Activated T-helper 9 cell treated with anti-CD3 and anti-CD28 coated beads, Interleukin-2, amount 50 U/mL, for 16 hours (primary cell): ENCODE measurements around the gene KNL1.
"Not testable (repeated sequence)": the region's sequence is repeated elsewhere in the genome, so short reads cannot be mapped to it uniquely, and the experiment has no call there.

ENCODE experiments used
- DNase-seq: peaks from one replicate; pipeline ENCODE4 v3.0.0-alpha.2; 2020; ENCODE audit warnings: low read depth

KNL1 gene, protein sequence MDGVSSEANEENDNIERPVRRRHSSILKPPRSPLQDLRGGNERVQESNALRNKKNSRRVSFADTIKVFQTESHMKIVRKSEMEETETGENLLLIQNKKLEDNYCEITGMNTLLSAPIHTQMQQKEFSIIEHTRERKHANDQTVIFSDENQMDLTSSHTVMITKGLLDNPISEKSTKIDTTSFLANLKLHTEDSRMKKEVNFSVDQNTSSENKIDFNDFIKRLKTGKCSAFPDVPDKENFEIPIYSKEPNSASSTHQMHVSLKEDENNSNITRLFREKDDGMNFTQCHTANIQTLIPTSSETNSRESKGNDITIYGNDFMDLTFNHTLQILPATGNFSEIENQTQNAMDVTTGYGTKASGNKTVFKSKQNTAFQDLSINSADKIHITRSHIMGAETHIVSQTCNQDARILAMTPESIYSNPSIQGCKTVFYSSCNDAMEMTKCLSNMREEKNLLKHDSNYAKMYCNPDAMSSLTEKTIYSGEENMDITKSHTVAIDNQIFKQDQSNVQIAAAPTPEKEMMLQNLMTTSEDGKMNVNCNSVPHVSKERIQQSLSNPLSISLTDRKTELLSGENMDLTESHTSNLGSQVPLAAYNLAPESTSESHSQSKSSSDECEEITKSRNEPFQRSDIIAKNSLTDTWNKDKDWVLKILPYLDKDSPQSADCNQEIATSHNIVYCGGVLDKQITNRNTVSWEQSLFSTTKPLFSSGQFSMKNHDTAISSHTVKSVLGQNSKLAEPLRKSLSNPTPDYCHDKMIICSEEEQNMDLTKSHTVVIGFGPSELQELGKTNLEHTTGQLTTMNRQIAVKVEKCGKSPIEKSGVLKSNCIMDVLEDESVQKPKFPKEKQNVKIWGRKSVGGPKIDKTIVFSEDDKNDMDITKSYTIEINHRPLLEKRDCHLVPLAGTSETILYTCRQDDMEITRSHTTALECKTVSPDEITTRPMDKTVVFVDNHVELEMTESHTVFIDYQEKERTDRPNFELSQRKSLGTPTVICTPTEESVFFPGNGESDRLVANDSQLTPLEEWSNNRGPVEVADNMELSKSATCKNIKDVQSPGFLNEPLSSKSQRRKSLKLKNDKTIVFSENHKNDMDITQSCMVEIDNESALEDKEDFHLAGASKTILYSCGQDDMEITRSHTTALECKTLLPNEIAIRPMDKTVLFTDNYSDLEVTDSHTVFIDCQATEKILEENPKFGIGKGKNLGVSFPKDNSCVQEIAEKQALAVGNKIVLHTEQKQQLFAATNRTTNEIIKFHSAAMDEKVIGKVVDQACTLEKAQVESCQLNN (N-terminal part only)

GRCh38 chr15:40593588-40594428 is at the start of gene KNL1:
Gene KNL1, plus strand, starts transcription at chr15:40594249. Its CDS starts 8,683 bp downstream, at chr15:40602932.
- peak; percentile 80 for DNase-seq

GRCh38 chr15:40545457-40545856 is 48.6 kb upstream of the KNL1 start:
- DNase-seq: no peak

- DNase-seq: no peak
Measured at GRCh38 chr15:40548610-40549009, 45.4 kb upstream of the KNL1 start.

DNA sequence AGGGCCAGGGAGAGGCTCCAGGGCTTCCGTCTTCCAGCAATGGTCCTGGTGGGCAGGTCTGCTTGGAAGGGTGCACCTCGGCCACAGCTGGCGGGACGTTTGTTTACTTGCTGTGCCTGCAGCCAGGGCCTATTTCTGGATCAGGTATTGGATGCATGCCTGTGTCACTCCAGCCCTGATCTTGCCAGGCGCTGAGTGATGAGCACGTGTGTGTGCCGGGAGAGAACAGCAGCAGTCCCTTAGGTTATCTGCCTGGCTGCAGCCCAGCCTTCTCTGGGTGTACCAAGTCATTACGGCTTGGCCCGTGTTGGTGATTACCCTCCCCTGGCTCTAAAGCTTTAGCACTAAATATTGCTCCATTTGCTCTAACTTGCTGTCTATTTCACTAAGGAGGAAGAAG is 44.2 kb upstream of the KNL1 start:
- no peak for DNase-seq

DNA sequence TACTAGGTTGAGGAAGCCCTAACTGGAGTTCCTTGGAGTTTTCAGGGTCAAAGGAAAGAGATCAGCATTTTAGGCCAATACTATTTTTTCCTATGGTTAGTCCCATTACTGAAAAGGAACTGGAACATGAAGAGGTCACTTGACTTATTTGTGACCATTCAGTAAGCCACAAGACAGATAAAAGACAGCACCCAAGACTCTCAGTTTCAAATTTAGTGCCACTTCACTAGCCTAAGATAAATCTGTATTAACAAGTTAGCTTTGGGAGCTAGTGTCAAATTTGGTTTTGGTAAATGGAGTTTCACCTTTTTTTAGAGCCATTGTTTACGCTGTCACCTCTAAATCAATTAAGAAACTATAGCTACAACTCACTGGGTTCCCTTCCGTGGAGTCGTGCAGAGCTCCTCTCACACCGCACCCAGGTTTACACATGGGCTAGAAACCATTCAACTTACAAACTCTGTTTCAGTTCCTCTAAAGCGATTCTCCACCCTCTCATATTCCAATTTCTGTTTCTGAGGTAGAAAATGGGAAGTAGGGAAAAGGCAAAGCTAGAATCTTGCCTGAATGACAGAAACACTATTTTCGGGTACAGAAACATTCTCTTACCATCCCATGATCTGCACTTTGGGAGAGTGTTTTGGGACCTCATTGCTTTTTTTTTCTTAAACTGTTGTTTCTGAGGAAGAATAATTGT is 43.6 kb upstream of the KNL1 start:
- DNase-seq: no peak

GRCh38 chr15:40554161-40554525 is 39.9 kb upstream of the KNL1 start:
- no peak for DNase-seq

DNA sequence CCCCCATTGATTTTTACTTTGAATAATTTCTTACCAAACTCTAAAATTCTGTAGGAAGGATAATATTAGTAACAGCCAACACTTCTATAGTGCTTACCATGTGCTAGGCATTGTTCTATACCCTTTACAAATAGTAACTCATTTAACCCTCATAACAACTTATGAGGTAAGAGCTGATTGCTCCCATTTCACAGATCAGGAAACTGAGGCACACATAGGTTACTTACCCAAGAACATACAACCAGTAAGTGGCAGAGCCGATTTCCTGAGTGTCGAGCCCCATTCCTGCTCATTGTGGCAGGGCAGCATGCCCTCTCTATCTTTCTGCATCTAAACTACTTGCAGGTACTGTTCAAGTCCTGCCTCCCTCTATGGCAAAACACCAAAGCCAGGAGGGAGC is 38.2 kb upstream of the KNL1 start:
- DNase-seq: no peak

- no peak for DNase-seq
Measured at GRCh38 chr15:40558952-40559742, 34.9 kb upstream of the KNL1 start.

- no peak for DNase-seq
Measured at GRCh38 chr15:40562691-40563090, 31.4 kb upstream of the KNL1 start.

- DNase-seq: no peak
Measured at GRCh38 chr15:40563426-40563825, 30.6 kb upstream of the KNL1 start.

DNA sequence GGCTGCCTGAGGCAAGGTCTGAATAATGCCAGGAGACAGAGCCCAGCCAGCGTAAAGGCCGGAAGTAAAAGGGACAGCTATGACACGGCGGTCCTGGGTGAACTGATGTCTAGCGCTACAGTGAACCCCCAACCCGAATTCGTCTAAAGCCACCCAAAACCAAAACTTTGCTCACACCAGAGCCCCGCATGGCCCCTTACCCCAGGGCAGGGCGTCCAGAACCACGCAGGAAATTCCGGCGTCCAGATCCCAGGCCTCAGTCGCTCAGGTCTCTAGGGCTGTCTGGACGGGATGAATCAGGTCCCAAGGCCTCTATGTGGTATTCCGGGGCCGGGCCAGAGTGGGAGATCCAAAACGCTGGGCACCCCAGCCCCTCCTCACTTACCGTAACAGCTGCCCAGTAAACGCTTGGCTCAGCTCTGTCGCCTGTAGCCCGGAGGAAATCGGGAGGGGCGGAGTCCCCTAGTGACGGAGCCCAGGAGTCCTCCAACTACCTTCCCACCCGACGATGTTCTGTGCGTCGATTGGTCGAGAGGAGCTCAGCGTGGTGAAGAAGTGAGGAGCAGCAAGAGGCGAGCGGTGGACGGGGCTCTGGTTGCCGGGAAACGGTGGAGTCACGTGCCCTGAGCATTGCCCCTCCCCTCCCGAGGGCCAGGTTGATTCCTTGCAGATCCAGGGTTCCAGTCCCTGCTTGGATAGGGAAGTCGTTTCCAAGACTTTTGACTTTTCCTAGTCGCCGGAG is 29.3 kb upstream of the KNL1 start, which contains the start of gene CCDC32:
TSS of gene CCDC32 (minus strand) at position 452 of the 742 bp plus-strand sequence. CDS start 2,027 bp downstream, outside the sequence.
- DNase-seq: peak; percentile 91

DNA sequence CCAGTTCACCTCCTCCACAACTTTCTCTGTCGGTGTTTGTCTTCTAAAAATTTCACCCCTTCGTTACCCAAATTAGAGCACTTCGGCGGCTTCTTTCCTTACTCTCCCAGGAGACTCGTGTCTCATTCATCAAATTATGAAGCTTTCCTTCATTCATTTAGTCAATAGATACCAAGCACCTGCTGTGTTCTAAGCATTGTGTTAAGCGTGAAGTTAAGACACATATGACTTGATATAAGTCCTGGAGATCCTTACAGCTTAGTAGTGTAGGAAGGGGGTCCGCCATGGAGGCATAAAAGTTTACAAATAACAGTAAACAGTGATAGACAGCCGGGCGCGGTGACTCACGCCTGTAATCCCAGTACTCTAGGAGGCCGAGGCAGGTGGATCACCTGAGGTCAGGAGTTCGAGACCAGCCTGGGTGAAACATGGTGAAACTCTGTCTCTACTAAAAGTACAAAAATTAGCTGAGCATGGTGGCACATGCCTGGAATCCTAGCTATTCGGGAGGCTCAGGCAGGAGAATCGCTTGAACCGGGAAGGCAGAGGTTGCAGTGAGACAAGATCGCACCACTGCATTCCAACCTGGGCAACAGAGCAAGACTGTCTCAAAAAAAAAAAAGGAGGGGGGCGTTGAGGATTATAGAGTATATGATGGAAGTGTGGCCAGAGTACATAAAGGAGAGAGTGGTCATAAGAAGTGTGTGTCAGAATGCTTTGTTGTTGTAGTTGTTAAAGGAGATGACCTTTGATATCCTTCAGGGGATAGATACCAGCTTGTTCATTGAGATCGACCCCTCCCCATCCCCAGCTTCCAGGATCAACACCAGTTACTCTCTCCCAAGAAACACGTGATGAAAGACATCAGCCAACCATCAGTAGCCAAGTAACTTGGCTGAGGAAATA is 28.5 kb upstream of the KNL1 start:
- no peak for DNase-seq

DNA sequence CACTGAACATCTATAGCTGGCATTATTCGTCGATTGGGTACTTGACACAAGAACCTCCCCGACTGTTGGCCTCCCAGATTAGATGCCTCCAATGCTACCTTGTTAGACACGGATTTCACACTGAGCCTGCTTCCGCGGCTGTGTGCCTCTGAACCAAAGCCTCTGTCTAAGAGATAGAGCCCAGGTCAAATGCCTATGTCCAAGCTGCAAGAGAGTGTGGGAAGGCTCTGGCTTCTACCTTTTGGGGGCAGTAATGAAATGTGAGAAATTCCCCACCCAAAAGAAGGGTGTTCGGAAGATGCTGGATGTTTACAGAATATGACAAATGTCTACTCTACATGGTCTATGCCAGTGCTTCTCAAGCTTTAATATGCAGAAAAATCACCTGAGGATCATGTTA is 26.9 kb upstream of the KNL1 start:
- DNase-seq: no peak

DNA sequence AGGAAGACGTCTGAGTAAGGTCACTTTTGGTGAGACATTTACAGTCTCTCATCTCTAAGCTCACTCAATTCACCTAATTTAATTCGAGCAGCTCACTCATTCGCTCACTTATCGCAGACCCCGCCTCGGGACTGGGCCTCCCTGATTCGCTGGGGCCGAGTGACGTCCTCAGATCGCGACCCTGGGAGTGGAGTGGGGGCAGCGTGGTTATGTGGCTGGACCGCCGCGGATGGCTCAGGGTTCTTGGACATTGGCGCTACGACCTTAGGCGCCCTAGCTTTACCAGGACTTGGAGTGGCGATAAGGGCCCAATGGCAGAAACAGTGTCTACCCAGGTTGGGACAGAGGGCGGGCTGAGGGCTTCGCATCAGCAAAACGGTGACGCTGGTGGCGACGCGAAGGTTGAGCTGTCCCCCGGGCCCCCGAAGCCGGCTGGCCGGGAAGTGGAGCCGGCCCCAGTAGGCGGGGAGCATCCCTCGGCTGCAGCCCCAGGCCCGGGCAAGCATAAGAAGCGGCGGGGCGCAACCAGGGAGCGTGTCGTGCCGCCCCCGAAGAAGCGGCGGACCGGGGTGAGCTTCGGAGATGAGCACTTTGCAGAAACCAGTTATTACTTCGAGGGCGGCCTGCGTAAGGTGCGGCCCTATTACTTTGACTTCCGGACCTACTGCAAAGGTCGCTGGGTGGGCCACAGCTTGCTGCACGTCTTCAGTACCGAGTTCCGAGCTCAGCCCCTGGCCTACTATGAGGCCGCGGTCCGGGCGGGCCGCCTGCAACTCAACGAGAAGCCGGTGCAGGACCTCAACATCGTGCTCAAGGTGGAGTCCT is 24.7 kb upstream of the KNL1 start, which contains the start of gene RPUSD2:
TSS of gene RPUSD2 (plus strand) at position 171 of the 825 bp plus-strand sequence. CDS start at position 210, 39 bp downstream.
- peak; percentile 85 for DNase-seq

DNA sequence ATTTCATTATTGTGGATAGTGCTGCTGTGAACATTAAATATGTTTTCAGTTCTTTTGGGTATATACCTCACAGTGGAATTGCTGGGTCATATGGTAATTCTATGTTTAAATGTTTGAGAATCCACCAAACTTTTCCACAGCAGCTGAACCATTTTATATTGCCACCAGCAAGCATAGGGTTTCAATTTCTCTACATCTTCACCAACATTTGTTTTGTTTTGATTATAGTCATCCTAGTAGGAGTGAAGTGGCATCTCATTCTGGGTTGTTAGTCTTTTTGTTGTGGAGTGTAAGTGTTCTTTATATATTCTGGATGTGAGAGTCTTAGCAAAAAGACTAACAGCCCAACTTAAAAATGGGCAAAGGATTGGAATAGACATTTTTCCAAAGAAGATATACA is 18.9 kb upstream of the KNL1 start:
- DNase-seq: no peak

GRCh38 chr15:40576914-40577313 is 17.1 kb upstream of the KNL1 start:
- not testable (repeated sequence) for DNase-seq

DNA sequence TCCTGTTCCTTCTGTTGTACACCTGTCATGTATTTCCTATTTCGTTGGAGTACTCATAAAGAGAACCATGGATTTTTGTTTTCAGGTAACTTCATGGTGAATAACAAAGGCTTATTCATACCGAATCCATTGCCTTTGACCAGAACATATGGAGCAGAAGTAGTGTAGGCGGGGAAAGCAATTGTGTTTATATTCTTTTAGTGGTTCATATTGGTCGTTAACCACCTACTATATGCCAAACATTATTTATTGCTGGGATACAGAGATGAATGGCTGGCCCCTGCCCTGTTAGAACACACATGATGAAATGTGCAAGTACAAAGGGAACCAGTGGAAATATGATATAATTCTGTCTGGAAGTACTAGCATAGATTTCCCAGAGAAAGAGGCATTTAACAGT is 15.2 kb upstream of the KNL1 start:
- no peak for DNase-seq
